ENCODE results near the gene TGFBR3.
A peak's percentile ranks its signal among the peaks of the same experiment; 100 is the strongest.

TGFBR3 gene

DNA sequence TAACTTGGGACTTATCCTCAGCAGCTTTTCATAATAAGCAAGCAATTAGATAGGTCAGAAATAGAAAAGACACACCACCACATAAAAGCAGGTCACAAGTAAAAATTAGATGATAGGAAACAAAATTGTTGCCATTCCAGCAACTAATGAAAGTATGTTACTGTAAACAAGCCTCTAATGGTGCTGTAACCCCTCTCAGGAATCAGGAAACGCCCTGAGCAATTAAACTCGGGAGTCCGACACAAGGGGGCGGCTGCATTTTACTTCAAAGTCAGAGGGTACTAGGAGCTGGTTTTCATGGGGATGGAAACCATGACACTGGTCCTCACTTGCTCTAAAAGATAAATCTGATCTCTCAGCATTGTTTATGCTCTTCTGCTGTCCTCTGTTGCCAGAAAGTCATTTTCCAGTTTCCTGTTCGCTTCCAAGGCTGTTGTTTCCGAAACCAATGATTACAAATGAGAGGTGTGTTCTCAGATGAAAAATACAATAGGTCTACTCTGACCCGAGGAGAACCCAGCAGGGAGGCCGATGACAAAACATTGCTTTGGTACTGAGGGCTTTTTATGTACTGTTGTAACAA, 93.4 kb downstream of the TGFBR3 start:
- ATAC-seq (ENCODE audit: insufficient read depth, low read depth) (no peak), DNase-seq (no peak)
- Histone ChIP-seq H3K9ac (ENCODE audit: low read depth, low read length) (no peak overlapping the region), H3K4me1 (ENCODE audit: insufficient read depth, low read length) (peaks cover 12% of the 10 kb centered on the region), H3K4me3 (ENCODE audit: low read depth in 1 of 2, low read length in 2 of 2) (no peak overlapping the region), H2AFZ (ENCODE audit: low read depth, low read length) (no peak overlapping the region), H3K9me3 (ENCODE audit: insufficient read depth, low read length, severe bottlenecking) (no peaks in the 10 kb centered on the region), H4K20me1 (ENCODE audit: insufficient read depth, low read length) (no peaks in the 10 kb centered on the region), H3K36me3 (ENCODE audit: insufficient read depth, low read length) (no peaks in the 10 kb centered on the region), H3K4me2 (ENCODE audit: insufficient read depth, low read length) (no peak overlapping the region), H3K79me2 (ENCODE audit: insufficient read depth, low read length) (no peaks in the 10 kb centered on the region), H3K27ac (ENCODE audit: low read length) (no peak overlapping the region), H3K27me3 (ENCODE audit: insufficient read depth, low read length, poor library complexity) (no peaks in the 10 kb centered on the region)
- no peak for TF ChIP-seq EZH2 (IDR thresholded peaks at IDR 0.05; ENCODE audit: borderline replicate concordance, low read depth, low read length, severe bottlenecking)
- TF ChIP-seq, protein P1, sequence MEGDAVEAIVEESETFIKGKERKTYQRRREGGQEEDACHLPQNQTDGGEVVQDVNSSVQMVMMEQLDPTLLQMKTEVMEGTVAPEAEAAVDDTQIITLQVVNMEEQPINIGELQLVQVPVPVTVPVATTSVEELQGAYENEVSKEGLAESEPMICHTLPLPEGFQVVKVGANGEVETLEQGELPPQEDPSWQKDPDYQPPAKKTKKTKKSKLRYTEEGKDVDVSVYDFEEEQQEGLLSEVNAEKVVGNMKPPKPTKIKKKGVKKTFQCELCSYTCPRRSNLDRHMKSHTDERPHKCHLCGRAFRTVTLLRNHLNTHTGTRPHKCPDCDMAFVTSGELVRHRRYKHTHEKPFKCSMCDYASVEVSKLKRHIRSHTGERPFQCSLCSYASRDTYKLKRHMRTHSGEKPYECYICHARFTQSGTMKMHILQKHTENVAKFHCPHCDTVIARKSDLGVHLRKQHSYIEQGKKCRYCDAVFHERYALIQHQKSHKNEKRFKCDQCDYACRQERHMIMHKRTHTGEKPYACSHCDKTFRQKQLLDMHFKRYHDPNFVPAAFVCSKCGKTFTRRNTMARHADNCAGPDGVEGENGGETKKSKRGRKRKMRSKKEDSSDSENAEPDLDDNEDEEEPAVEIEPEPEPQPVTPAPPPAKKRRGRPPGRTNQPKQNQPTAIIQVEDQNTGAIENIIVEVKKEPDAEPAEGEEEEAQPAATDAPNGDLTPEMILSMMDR (IDR thresholded peaks at IDR 0.05; ENCODE audit: borderline replicate concordance, extremely low read depth, low read length, poor library complexity, severe bottlenecking), result no peak

DNA sequence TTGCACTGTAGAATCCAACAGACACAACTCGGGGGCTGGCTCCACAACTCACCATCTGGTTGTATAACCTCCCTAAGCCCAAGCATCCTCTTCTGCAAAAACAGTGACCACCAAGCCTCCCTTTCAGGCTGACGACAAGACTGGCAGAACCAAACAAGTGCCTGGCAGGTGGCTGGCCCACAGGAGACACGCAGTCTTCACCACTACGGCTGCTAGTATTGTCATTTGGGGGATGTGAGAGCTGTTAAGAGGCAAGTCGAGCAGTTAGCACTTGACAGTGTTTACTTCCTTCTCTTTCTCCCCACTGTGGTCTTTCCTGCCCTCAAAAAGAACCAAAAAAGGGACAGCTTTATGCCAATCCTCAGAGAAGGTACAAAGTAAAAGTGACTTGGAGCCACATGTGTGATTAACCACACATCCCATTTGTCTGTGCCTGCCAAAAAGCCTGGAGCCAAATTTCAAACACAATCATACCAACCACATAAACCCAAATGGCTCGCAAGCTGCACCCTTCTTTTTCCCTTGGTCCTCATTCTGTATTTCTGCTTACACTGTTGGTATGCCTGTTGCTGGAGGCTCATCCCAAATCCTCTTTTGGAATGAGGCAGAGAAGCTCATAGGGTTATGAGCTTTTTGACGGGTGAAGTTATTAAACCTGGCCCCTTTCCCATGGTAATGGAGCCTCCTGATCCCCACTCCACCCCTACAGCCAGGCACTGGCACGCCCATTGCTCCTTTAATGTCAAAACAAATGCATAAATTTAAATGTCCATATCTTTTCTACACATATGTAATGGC, 94.1 kb downstream of the TGFBR3 start:
- Histone ChIP-seq H3K9ac (ENCODE audit: low read depth, low read length) (no peak overlapping the region), H3K9me3 (ENCODE audit: insufficient read depth, low read length, severe bottlenecking) (no peaks in the 10 kb centered on the region), H3K79me2 (ENCODE audit: insufficient read depth, low read length) (no peaks in the 10 kb centered on the region), H3K4me2 (ENCODE audit: insufficient read depth, low read length) (no peak overlapping the region), H3K4me3 (ENCODE audit: low read depth in 1 of 2, low read length in 2 of 2) (no peak overlapping the region), H3K27ac (ENCODE audit: low read length) (peak overlapping the region; percentile 32; the same call in 1 of the 2 replicates), H3K27me3 (ENCODE audit: insufficient read depth, low read length, poor library complexity) (no peaks in the 10 kb centered on the region), H2AFZ (ENCODE audit: low read depth, low read length) (no peak overlapping the region), H4K20me1 (ENCODE audit: insufficient read depth, low read length) (no peaks in the 10 kb centered on the region), H3K4me1 (ENCODE audit: insufficient read depth, low read length) (peaks cover 12% of the 10 kb centered on the region), H3K36me3 (ENCODE audit: insufficient read depth, low read length) (no peaks in the 10 kb centered on the region)
- no peak for TF ChIP-seq EZH2 (IDR thresholded peaks at IDR 0.05; ENCODE audit: borderline replicate concordance, low read depth, low read length, severe bottlenecking)
- TF ChIP-seq, protein P1 (IDR thresholded peaks at IDR 0.05; ENCODE audit: borderline replicate concordance, extremely low read depth, low read length, poor library complexity, severe bottlenecking), result no peak
- DNase-seq, result peak; percentile 52
- ATAC-seq (ENCODE audit: insufficient read depth, low read depth), result peak; percentile 89

DNA sequence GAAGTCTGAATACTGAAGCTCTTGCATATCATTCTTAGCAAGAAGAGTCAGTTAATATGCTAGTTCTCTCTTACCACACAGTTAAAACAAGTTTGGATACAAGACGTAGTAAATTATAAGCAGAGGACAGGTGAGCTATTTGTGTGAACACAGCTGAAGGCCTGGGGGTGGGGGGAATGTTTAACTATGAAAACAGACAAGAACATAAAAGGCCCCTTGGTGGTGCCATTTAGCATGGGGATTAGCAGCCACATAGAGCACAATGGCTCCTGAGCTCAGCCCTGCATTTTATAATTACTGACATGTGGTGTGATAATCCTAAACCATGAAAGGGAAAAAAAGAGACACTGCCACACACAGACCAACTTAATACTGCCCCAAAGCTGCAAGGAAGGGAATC, 94.8 kb downstream of the TGFBR3 start:
- peak overlapping the region; percentile 32; the same call in 1 of the 2 replicates for H3K27ac ChIP-seq (ENCODE audit: low read length)
- no peak overlapping the region for H3K9ac ChIP-seq (ENCODE audit: low read depth, low read length)
- H3K4me3 ChIP-seq (ENCODE audit: low read depth in 1 of 2, low read length in 2 of 2), result no peak overlapping the region
- ATAC-seq (ENCODE audit: insufficient read depth, low read depth), result no peak
- DNase-seq, result no peak
- H3K36me3 ChIP-seq (ENCODE audit: insufficient read depth, low read length), result no peaks in the 10 kb centered on the region
- H4K20me1 ChIP-seq (ENCODE audit: insufficient read depth, low read length), result no peaks in the 10 kb centered on the region
- H3K27me3 ChIP-seq (ENCODE audit: insufficient read depth, low read length, poor library complexity), result no peaks in the 10 kb centered on the region
- no peaks in the 10 kb centered on the region for H3K9me3 ChIP-seq (ENCODE audit: insufficient read depth, low read length, severe bottlenecking)
- H3K4me2 ChIP-seq (ENCODE audit: insufficient read depth, low read length), result no peak overlapping the region
- H2AFZ ChIP-seq (ENCODE audit: low read depth, low read length), result no peak overlapping the region
- peaks cover 12% of the 10 kb centered on the region for H3K4me1 ChIP-seq (ENCODE audit: insufficient read depth, low read length)
- TF ChIP-seq EZH2 (IDR thresholded peaks at IDR 0.05; ENCODE audit: borderline replicate concordance, low read depth, low read length, severe bottlenecking), result no peak
- TF ChIP-seq, protein P1 (IDR thresholded peaks at IDR 0.05; ENCODE audit: borderline replicate concordance, extremely low read depth, low read length, poor library complexity, severe bottlenecking), result no peak
- H3K79me2 ChIP-seq (ENCODE audit: insufficient read depth, low read length), result no peaks in the 10 kb centered on the region

Measured in DND-41 (cell line).